Measurements from ENCODE around the gene PADI1.
A peak's percentile ranks its signal among the peaks of the same experiment; 100 is the strongest.

PADI1 gene

GRCh38 chr1:17274186-17275170 lies 69.5 kb downstream of the PADI1 start:
- DNase-seq: peak; percentile 71

GRCh38 chr1:17276568-17276967 lies 71.6 kb downstream of the PADI1 start:
- peak; percentile 61 for DNase-seq

GRCh38 chr1:17277511-17278159 lies 72.7 kb downstream of the PADI1 start:
- DNase-seq: no peak

DNA sequence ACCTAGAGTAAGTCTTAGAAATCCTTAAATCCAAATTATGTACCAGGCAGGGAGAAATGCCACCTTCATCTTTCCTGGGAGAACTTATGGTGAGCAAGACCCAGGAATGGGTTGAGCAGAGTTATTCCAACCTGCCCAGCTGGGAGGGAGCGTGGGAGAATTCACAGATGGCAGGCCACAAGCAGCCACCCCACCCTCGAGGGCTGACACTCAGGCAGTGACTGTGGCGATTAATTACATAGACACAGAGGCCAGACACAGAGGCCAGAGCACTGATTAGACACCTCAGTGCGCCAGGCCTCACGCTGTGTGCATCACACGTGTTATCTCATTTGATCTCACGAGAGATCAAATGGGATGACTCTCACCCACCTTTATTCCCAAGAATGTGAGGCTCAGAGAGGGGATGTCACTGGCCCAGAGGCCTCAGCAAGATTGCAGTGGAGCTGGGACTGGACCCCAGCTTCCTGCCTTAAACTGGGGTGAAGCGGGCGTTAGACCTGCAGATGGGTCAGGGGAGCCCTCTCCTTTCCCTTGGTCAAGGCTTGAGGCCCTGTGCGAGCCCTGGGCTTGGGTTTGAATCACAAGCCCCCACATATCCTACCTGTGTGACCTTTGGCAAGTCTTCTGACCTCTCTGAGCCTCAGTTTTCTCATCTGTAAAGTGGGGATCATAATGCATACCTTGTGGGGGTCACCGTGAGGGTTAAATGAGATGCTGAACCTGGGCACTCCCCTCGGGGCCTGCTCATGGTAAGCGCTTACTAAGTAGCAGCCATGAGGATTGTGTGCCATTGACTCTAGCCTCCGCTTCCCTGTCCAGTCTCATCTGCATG lies 74.3 kb downstream of the PADI1 start:
- no peak for DNase-seq

- no peak for DNase-seq
Observed at GRCh38 chr1:17280436-17280835, 75.5 kb downstream of the PADI1 start.

DNA sequence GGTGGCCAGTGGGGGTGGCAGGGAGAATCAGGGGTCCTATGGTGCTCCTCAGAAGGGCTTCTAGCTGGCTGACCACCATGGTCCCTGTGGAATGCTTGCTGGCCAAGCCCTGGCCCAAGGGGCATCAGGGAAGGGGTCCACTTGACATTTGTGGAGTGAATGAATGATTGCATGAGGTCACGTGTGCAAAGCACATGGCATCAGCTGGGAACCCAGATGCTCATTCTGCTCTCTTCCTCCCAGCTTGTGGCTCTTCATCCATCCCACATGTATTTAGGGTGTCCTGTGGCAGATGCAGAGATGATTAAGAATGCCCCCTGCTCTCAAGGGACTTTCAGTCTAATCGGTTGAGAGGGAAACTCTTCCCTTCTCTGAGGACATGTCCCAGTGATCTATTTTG lies 76.0 kb downstream of the PADI1 start:
- DNase-seq: no peak

DNA sequence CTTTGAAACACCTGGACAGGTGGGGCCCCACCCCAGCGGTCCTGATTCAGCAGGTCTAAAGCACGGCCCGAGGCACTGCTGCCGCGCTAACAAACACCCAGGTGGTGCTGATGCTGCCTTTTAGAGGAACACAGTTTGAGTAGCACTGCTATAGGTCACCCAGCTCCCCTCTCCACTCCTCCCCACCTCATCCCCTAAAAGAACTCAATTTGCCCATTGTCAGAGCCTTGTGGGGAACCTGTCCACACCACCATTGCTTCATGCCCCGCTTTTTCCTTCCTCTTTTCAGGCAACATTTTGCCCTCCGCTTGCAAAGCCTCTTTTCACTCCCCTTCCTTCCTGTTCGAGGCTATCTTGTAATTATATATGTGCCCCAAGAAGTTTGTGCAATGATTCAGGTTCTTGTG lies 76.8 kb downstream of the PADI1 start:
- DNase-seq: no peak

DNA sequence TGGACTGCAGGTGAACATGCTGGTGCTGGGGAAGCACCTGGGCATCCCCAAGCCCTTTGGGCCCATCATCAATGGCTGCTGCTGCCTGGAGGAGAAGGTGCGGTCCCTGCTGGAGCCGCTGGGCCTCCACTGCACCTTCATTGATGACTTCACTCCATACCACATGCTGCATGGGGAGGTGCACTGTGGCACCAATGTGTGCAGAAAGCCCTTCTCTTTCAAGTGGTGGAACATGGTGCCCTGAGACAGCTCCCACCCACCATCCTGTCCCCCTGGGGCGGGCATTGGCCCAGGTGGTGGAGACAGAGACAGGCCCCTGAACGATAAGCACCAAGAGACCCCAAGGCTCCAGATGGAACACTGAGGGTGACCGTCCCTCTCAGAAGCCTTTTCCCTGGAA lies 77.9 kb downstream of the PADI1 start:
- no peak for DNase-seq

- DNase-seq: no peak
Observed at GRCh38 chr1:17286646-17287045, 81.7 kb downstream of the PADI1 start.

- DNase-seq: peak; percentile 91
Observed at GRCh38 chr1:17287130-17287776, 82.3 kb downstream of the PADI1 start.

DNA sequence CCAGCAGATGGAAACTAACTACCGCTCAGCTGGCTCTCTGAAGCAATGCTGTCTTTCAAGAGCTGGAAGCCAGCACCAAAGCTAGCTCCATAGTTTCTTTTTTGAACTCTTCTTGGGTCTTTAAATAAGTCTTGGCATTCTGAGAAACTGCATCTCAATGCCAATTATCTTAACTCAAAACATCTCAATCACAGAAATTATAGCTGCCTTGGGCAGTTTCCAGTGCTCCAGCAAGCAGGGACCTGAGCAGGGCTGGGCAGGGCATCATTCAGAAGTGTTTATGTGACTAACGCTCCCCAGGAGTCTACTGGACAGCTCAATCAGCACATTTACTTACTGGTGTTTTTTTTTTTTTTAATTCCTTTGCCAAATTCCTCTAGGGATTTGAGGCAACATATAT lies 84.8 kb downstream of the PADI1 start:
- peak; percentile 57 for DNase-seq

GRCh38 chr1:17290553-17290952 lies 85.6 kb downstream of the PADI1 start:
- no peak for DNase-seq

DNA sequence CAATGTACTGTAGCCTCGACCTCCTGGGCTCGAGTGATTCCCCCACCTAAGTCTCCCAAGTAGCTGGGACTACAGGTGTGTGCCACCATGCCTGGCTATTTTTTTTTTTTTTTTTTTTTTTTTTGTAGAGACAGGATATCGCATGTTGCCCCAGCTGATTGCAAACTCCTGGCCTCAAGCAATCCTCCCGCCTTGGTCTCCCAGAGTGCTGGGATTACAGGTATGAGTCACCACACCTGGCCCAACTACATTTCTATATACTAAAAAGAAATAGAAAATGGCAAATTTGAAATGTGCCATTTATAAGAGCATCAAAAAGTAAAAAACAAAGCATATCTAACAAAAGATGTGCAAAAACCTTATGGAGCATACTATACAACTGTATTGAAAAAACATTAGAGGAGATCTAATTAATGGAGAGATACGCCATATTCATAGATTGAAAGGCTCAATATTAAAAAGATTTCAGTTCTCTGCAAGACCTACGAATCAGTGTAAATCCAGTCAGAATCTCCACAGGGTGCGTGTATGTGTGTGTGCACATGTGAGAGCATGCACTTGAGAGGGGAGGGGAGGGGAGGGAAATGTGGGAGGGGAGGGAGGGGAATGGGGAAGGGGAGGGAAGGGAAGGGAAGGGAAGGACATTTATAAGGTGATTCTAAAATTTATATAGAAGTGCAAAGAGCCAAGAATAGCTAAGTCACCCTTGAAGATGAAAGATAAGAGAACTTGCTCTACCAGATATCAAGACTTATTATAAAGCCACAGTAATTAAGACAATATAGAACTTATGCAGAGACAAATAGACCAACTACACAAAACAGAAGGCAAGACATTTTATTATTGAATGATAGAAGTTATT lies 87.6 kb downstream of the PADI1 start:
- DNase-seq: no peak

GRCh38 chr1:17293681-17294425 lies 88.9 kb downstream of the PADI1 start:
- DNase-seq: no peak

DNA sequence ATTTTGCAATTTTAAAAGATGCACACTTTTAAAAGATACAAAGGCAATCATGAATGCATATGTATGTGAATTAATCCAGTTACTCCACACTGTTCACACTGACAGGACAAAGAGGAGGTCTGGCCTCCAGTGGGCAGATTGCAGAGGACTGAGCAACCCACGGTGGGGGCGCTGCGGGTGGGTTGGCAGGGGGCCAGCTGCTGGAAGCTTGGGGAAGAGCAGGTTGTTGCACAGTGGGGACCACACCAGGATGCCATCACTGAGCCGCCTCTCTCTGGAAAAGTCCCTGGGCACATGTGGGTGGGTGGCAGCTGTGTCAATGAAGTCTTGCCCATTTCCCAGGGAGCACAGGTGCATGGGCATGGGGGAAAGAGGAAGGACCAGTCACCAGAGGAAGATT lies 90.4 kb downstream of the PADI1 start:
- no peak for DNase-seq

Measured in EL (cell line).